Measurements from ENCODE around the gene ZNF70. TPM values are rescaled to one million over a fixed set of nuclear protein-coding genes. Genes with fewer than 3 reads are reported as not detected.

ZNF70 gene
- total and polyA plus RNA-seq, 10 of the 15 experiments (the other 5 are each of a cell fraction or from before 2014, with no cell fraction given) = 0.15 to 2.3 (median 0.85) TPM

- H3K4me3 ChIP-seq = no peak overlapping the region
- peak overlapping the region; percentile 89 for H3K27ac ChIP-seq (ENCODE audit: control insufficient read depth, insufficient read depth)
- no peak for ATAC-seq
- intact Hi-C loops (cut with micrococcal nuclease; ENCODE audit: unreplicated experiment) (no loop called here), in situ Hi-C loops (cut with MboI) (no loop called here)
- no peaks in the 10 kb centered on the region for H3K9me3 ChIP-seq (replicated peaks; ENCODE audit: control insufficient read depth, insufficient read depth, low read length)
- no peak for DNase-seq (ENCODE audit: low read depth, low spot score)
- no peak overlapping the region for H3K9ac ChIP-seq (ENCODE audit: control insufficient read depth, insufficient read depth, low read length)
- ChIA-PET RAD21 (ENCODE audit: unreplicated experiment) (no interaction called here), CTCF (interaction anchor here (1.4 kb wide), 1 partner anchor 55 kb away, joined by 3 read pairs; the partner anchor contains the start of gene ZNF70), SMC1A (ENCODE audit: uncharacterized antibody, unreplicated experiment) (interaction anchor here (0.8 to 1.4 kb wide), 2 partner anchors 31 to 151 kb away, joined by 3 to 4 read pairs; no protein-coding TSS in a partner anchor), POLR2A (interaction anchor here (1.2 kb wide), 1 partner anchor 21 kb away, joined by 3 read pairs; no protein-coding TSS in a partner anchor)
- H2AFZ ChIP-seq (ENCODE audit: control insufficient read depth, low read depth, low read length) = peak overlapping the region; percentile 67
- 71% methylated on average over 19 of the region's 19 CpGs for WGBS (ENCODE audit: insufficient coverage, insufficient replicate concordance, low lambda C conversion rate, missing lambda C conversion rate)
- no peak for TF ChIP-seq CHD1 (IDR thresholded peaks at IDR 0.05; ENCODE audit: low read depth, low read length)
- TF ChIP-seq RAD21 (IDR thresholded peaks at IDR 0.05; ENCODE audit: insufficient read depth, low read depth, low read length) = no peak
- TF ChIP-seq CHD4 (IDR thresholded peaks at IDR 0.05) = no peak
- 0 out of 2 replicates have a peak, but pooled peaks have one; percentile 14 for TF ChIP-seq ASH2L (IDR thresholded peaks at IDR 0.05; ENCODE audit: borderline replicate concordance, low read depth)
- H4K20me1 ChIP-seq (ENCODE audit: control insufficient read depth, insufficient read depth) = 0 out of 2 replicates have a peak, but pooled peaks cover 2% of the 10 kb centered on the region
- peak; percentile 27 for FAIRE-seq
- peaks cover 13 to 17% of the 10 kb centered on the region in 2 experiments for H3K36me3 ChIP-seq (ENCODE audit: control insufficient read depth in 2 of 2, insufficient read depth in 2 of 2, low read length in 1 of 2)
- no peaks in the 10 kb centered on the region for H3K27me3 ChIP-seq (replicated peaks in 1 of 2; ENCODE audit: control insufficient read depth in 2 of 2, insufficient read depth in 2 of 2, low read length in 1 of 2)
- H3K4me2 ChIP-seq (ENCODE audit: control insufficient read depth, insufficient read depth) = peak overlapping the region; percentile 80
- H3K4me1 ChIP-seq (ENCODE audit: control insufficient read depth, insufficient read depth, low read length) = peaks cover 15% of the 10 kb centered on the region
- BruUV-seq (replicated peaks) = no TSS peak
- no peaks in the 10 kb centered on the region for H3K79me2 ChIP-seq (ENCODE audit: control insufficient read depth, insufficient read depth, low read length)
These were observed 55.2 kb downstream of the ZNF70 start for GRCh38 chr22:23695571-23696325.

GRCh38 chr22:23695141-23695540 is 55.8 kb downstream of the ZNF70 start:
- 56% methylated on average over 3 of the region's 3 CpGs for WGBS (ENCODE audit: insufficient coverage, insufficient replicate concordance, low lambda C conversion rate, missing lambda C conversion rate)
- ATAC-seq (no peak), DNase-seq (ENCODE audit: low read depth, low spot score) (no peak), FAIRE-seq (no peak)
- SMC1A ChIA-PET (ENCODE audit: uncharacterized antibody, unreplicated experiment) = no interaction called here
- Histone ChIP-seq H2AFZ (ENCODE audit: control insufficient read depth, low read depth, low read length) (no peak overlapping the region), H3K4me1 (ENCODE audit: control insufficient read depth, insufficient read depth, low read length) (peaks cover 15% of the 10 kb centered on the region), H3K4me3 (no peak overlapping the region), H3K27me3 (replicated peaks in 1 of 2; ENCODE audit: control insufficient read depth in 2 of 2, insufficient read depth in 2 of 2, low read length in 1 of 2) (no peaks in the 10 kb centered on the region), H3K9ac (ENCODE audit: control insufficient read depth, insufficient read depth, low read length) (no peak overlapping the region), H3K9me3 (replicated peaks; ENCODE audit: control insufficient read depth, insufficient read depth, low read length) (no peaks in the 10 kb centered on the region), H4K20me1 (ENCODE audit: control insufficient read depth, insufficient read depth) (0 out of 2 replicates have a peak, but pooled peaks cover 3% of the 10 kb centered on the region), H3K4me2 (ENCODE audit: control insufficient read depth, insufficient read depth) (no peak overlapping the region), H3K79me2 (ENCODE audit: control insufficient read depth, insufficient read depth, low read length) (no peaks in the 10 kb centered on the region), H3K36me3 (ENCODE audit: control insufficient read depth in 2 of 2, insufficient read depth in 2 of 2, low read length in 1 of 2) (peaks cover 11 to 17% of the 10 kb centered on the region in 2 experiments), H3K27ac (ENCODE audit: control insufficient read depth, insufficient read depth) (no peak overlapping the region)
- POLR2A ChIA-PET = no interaction called here
- BruUV-seq (replicated peaks) = no TSS peak
- CTCF ChIA-PET = interaction anchor here (0.6 to 1.4 kb wide), 2 partner anchors 56 to 195 kb away, joined by 3 read pairs; partner anchors contain the start of gene ZNF70
- RAD21 ChIA-PET (ENCODE audit: unreplicated experiment) = no interaction called here
- in situ Hi-C loops (cut with MboI) (no loop called here), intact Hi-C loops (cut with micrococcal nuclease; ENCODE audit: unreplicated experiment) (no loop called here)
- TF ChIP-seq SKIL (IDR thresholded peaks at IDR 0.05; ENCODE audit: low read depth, poor library complexity, severe bottlenecking) (no peak), SREBF1 (IDR thresholded peaks at IDR 0.05; ENCODE audit: low read length) (no peak), ZBTB40 (IDR thresholded peaks at IDR 0.05; ENCODE audit: borderline replicate concordance) (no peak), NBN (IDR thresholded peaks at IDR 0.05) (no peak), ASH2L (IDR thresholded peaks at IDR 0.05; ENCODE audit: borderline replicate concordance, low read depth) (no peak), ATF7 (IDR thresholded peaks at IDR 0.05; ENCODE audit: low read depth) (no peak), KDM1A (IDR thresholded peaks at IDR 0.05; ENCODE audit: borderline replicate concordance) (no peak), DPF2 (IDR thresholded peaks at IDR 0.05) (no peak)
